Hepatocyte (in vitro differentiated cells): ENCODE results near the gene RNF121.

Source experiments
- EZH2 ChIP-seq: fragments of 200-600 bp; sonication (generic); IDR thresholded peaks from 2 replicates; pipeline ENCODE4 v1.6.1; 2016; ENCODE audit warnings: antibody characterized with exemption, mild to moderate bottlenecking, borderline replicate concordance
- EZH2phosphoT487 ChIP-seq: fragments of 200-600 bp; sonication (generic); IDR thresholded peaks from one replicate; pipeline ENCODE4 v1.6.1; 2018; ENCODE audit warnings: antibody characterized with exemption, mild to moderate bottlenecking, low read depth, moderate library complexity; ENCODE audit not compliant: unreplicated experiment, severe bottlenecking
- TF ChIP-seq, protein P1 (sequence below): fragments of 200-600 bp; sonication (generic); IDR thresholded peaks from 2 replicates; pipeline ENCODE4 v1.5.1; 2016; ENCODE audit warnings: antibody characterized with exemption, mild to moderate bottlenecking; ENCODE audit not compliant: poor library complexity

DNA sequence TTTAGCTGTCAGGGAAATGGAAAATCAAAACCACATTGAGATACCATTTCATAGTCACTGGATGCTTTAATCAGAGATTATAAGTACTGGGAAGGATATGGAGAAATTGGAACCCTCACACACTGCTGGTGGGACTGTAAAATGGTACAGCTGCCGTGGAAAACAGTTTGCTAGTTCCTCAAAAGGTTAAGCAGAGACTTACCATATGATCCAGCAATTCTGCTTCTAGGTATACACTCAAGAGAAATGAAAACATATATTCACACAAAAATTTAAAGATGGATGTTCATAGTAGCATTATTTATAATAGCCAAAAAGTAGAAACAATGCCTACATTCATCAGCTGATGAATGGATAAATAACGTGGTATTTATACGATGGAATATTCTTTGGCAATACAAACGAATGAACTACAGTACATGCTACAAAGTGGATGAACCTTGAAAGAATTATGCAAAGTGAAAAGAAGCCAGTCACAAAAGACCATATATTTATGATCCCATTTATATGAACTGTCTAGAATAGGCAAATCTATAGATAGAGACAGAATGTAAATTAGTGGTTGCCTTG is 23.0 kb downstream of the RNF121 start:
- TF ChIP-seq, protein P1, sequence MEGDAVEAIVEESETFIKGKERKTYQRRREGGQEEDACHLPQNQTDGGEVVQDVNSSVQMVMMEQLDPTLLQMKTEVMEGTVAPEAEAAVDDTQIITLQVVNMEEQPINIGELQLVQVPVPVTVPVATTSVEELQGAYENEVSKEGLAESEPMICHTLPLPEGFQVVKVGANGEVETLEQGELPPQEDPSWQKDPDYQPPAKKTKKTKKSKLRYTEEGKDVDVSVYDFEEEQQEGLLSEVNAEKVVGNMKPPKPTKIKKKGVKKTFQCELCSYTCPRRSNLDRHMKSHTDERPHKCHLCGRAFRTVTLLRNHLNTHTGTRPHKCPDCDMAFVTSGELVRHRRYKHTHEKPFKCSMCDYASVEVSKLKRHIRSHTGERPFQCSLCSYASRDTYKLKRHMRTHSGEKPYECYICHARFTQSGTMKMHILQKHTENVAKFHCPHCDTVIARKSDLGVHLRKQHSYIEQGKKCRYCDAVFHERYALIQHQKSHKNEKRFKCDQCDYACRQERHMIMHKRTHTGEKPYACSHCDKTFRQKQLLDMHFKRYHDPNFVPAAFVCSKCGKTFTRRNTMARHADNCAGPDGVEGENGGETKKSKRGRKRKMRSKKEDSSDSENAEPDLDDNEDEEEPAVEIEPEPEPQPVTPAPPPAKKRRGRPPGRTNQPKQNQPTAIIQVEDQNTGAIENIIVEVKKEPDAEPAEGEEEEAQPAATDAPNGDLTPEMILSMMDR = no peak
- no peak for TF ChIP-seq EZH2
- TF ChIP-seq EZH2phosphoT487 = no peak
